Pancreas (tissue), 10 donors: ENCODE results near the gene CAMK2A. TPM values are rescaled to one million over a fixed set of nuclear protein-coding genes. Genes with fewer than 3 reads are reported as not detected.

Experiments used
- ATAC-seq, 4 donors: fragments of 200-7000 bp; cut with Tn5 transposase; one replicate each; pipeline versions ENCODE4 v1.8.0 to v1.9.1; 2020; ENCODE audit warnings: mild to moderate bottlenecking in 4 of 4, moderate library complexity in 4 of 4
- DNase-seq, 6 donors: peaks; one replicate each; pipeline ENCODE4 v3.0.0-alpha.2; 2020
- FAIRE-seq: peaks from 2 replicates; lab custom pipeline; 2012; peaks lifted over from hg19 to GRCh38; lab: Jason Lieb, UNC
- H3K27ac ChIP-seq, 4 donors: fragments of 200-600 bp; sonication (generic); 1 replicate in 3 of 4; 2 replicates in 1 of 4; pipeline versions ENCODE4 v1.5.0 to v1.8.0; 2020
- H3K27me3 ChIP-seq, 4 donors: fragments of 200-600 bp; one replicate each; pipeline ENCODE4 v1.8.0; 2021
- H3K36me3 ChIP-seq, 3 donors: fragments of 200-600 bp; sonication (generic) in 1 of 3; one replicate each; pipeline versions ENCODE4 v1.5.0 to v1.8.0; 2020 to 2021
- H3K4me1 ChIP-seq, 3 donors: fragments of 200-600 bp; one replicate each; pipeline ENCODE4 v1.8.0; 2021
- H3K4me3 ChIP-seq, 4 donors: fragments of 200-600 bp; sonication (generic) in 2 of 4; one replicate each; pipeline versions ENCODE4 v1.5.0 to v1.8.0; 2020 to 2021
- H3K9me3 ChIP-seq, 4 donors: fragments of 200-600 bp; one replicate each; pipeline ENCODE4 v1.8.0; 2021
- WGBS, 2 donors: extraction: QIAGEN DNeasy Blood & Tissue Kit; methylation state at CpG; one replicate each; pipeline ENCODE4 v1.1.7; 2013; 5-methylcytosine and 5-hydroxymethylcytosine counted together
- intact Hi-C, 3 donors: fragments of 100-400 bp; cut with DNase I; formaldehyde crosslinking; loops; one replicate each; pipeline versions ENCODE4 v1.11.1 to v1.14.2; 2022
- polyA plus RNA-seq, 2 donors: library from polyadenylated mRNA; stranded (reverse); fragments of 200-250 nt; gene quantifications; one replicate each; pipeline ENCODE4 v1.2.3, GENCODE V29; 2013
- total RNA-seq, 6 donors: library from RNA; stranded (reverse); fragmentation: NEBNext Ultra II Directional in 4 of 6; extraction: Animal tissue kit (Norgen Biotek cat#: 25700) in 4 of 6; gene quantifications; one replicate each; pipeline versions ENCODE4 v1.2.1 to v1.2.4, GENCODE V29; 2021 to 2023
- TF ChIP-seq, protein P1 (sequence below), 4 donors: fragments of 200-600 bp; sonication (generic) in 3 of 4; IDR thresholded peaks; one replicate each; pipeline versions ENCODE4 v1.5.0 to v1.8.0; 2021; ENCODE audit warnings: antibody characterized with exemption in 4 of 4
- donor health status: healthy with polysubstance abuse.
- donor health status: DM: no; HTN: no; CAD: no; lungs with moderate emphysema.
- donor health status: DM: no; HTN: no; CAD: no.
- donor health status: control.
- donor health status: control.
- donor health status: Bipolar disorder and iron deficiency.
- donor health status: DM: yes; HTN: yes; CAD: no.
- donor health status: DM: no; HTN: no; CAD: no.
- donor health status: DM: no; HTN: no; CAD: no.
- donor health status: DM: yes; HTN: yes; CAD: no.

CAMK2A gene
- total and polyA plus RNA-seq, 8 donors: 0.03 to 0.19 (median 0.08) TPM; not detected in 3

DNA sequence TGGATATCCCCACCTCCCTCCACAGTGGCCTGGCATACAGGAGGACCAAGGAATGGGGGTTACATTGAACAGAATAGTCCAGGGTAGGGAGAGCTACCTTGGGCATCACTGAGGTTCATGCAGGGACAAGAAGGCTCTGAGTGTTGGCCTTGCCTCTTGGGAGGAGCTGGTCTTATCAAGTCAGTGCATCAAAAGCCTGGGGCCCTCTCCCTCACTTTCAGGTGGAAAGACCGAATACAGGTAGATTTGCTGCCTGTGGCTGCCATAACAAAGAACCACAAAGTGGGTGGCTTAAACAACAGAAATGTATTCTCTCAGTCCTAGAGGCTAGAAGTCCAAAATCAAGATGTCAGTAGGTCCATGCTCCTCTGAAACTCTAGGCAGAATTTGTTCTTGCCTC lies 31.6 kb upstream of the CAMK2A start:
- no peaks in the 10 kb centered on the region for H3K27me3 ChIP-seq
- WGBS, 2 donors: 92 to 100% methylated on average over 1 of the region's 1 CpG
- no peak for ATAC-seq
- TF ChIP-seq, protein P1, sequence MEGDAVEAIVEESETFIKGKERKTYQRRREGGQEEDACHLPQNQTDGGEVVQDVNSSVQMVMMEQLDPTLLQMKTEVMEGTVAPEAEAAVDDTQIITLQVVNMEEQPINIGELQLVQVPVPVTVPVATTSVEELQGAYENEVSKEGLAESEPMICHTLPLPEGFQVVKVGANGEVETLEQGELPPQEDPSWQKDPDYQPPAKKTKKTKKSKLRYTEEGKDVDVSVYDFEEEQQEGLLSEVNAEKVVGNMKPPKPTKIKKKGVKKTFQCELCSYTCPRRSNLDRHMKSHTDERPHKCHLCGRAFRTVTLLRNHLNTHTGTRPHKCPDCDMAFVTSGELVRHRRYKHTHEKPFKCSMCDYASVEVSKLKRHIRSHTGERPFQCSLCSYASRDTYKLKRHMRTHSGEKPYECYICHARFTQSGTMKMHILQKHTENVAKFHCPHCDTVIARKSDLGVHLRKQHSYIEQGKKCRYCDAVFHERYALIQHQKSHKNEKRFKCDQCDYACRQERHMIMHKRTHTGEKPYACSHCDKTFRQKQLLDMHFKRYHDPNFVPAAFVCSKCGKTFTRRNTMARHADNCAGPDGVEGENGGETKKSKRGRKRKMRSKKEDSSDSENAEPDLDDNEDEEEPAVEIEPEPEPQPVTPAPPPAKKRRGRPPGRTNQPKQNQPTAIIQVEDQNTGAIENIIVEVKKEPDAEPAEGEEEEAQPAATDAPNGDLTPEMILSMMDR (IDR thresholded peaks at IDR 0.05): no peak
- H3K4me1 ChIP-seq: no peaks in the 10 kb centered on the region
- no peak overlapping the region for H3K27ac ChIP-seq
- FAIRE-seq: no peak
- H3K36me3 ChIP-seq: no peaks in the 10 kb centered on the region
- DNase-seq: no peak
- no peak overlapping the region for H3K4me3 ChIP-seq
- H3K9me3 ChIP-seq: no peaks in the 10 kb centered on the region
- intact Hi-C loops: no loop called here

DNA sequence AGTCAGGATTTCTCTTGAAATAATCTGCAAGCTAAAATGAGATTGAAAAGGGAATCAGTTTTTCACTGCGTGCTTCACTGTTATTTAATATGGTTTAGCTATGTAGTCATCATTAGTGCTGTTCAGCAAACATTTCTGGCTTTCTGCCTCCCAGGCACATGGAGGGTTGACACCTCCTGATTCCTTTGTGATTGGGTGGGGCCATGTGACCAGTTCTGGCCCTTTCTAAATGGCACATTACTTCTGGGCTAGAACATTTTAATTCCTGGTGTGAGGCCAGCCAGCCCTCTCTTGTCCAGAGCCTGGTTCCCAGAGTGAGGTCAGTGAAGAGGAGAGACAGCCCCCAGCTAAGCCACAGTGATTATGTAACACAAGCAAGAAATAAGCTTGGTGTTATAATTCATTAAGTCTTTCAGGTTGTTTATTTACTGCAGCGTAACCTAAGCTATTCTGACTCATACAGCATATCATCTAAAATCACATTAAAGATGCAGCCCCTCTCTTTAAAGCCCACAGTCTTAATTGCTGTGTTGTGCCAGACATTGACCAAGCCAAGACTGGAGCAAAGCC lies 30.6 kb upstream of the CAMK2A start:
- no peaks in the 10 kb centered on the region for H3K27me3 ChIP-seq
- H3K9me3 ChIP-seq: no peaks in the 10 kb centered on the region
- intact Hi-C loops: no loop called here
- no peak for FAIRE-seq
- peak; percentile 55 to 90 (median 76) for ATAC-seq
- no peaks in the 10 kb centered on the region for H3K36me3 ChIP-seq
- no peaks in the 10 kb centered on the region for H3K4me1 ChIP-seq
- no peak overlapping the region for H3K27ac ChIP-seq
- TF ChIP-seq, protein P1 (IDR thresholded peaks at IDR 0.05): no peak
- 54 to 62% methylated on average over 2 of the region's 2 CpGs for WGBS, 2 donors
- no peak overlapping the region for H3K4me3 ChIP-seq
- peak in 3 of 6 donors; percentile 22 to 51 (median 46) for DNase-seq

DNA sequence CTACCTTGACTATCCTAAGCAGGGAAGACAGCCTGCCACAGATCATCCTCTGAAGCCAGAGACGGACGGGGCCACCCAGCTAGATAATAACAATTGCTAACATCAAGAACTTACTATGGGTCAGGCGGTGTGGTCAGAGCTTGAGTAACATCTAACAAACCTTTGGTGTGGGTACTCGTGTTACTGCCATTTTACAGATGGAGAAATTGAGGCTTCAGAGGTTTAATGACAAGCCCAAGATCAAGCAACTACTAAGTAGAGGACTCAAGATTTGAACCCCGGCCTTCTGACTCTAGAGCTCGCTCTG lies 29.9 kb upstream of the CAMK2A start:
- TF ChIP-seq, protein P1 (IDR thresholded peaks at IDR 0.05): no peak
- Histone ChIP-seq H3K36me3 (no peaks in the 10 kb centered on the region), H3K4me1 (no peaks in the 10 kb centered on the region), H3K4me3 (no peak overlapping the region), H3K27ac (no peak overlapping the region), H3K27me3 (no peaks in the 10 kb centered on the region), H3K9me3 (no peaks in the 10 kb centered on the region)
- no peak for ATAC-seq
- no peak for FAIRE-seq
- 90 to 95% methylated on average over 6 of the region's 6 CpGs for WGBS, 2 donors
- intact Hi-C loops: no loop called here
- no peak for DNase-seq

DNA sequence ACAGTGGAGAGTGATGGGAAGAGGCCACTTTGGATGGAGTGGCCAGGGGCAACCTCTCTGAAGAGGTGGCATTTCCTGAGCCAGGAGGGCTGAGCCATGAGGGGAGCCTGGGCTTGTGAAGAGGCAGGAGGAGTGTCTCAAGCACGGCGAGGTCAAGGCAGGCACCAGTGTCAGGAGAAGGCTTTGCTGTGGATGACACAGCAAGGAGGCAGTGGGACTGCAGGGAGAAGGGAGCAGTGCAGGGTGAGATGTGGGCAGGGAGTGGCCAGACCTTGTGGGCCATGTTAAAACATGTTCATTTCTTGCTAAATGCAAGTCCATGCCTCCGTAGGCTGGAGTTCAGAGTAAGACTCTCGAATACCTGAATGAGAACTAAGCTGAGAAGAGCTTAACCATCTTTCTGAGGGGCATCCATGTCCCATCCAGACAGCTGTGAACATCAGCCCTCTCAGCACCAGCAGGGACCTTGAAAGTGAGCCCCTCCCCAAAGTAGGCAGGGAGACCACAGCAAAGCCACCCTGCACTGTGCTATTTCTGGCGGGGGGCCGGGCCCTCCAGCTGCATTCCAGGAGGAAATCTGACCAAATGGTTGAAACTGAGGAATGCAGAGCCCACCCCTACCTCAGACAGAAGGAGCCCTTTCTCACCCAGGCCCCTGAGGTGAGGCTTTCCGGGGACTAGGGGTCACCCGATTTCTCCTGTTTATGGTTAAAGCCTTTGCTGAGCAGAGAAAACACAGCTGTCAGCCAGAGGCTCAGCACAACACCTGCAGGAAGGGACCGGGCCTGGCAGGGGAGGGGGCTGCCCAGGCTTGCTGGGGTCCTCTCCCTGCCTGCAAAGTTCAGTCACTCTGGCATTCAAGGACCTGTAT lies 29.3 kb upstream of the CAMK2A start:
- H3K27ac ChIP-seq: no peak overlapping the region
- no peak for FAIRE-seq

More for the DNA sequence above, 29.3 kb upstream of the CAMK2A start:
- Histone ChIP-seq H3K9me3 (no peaks in the 10 kb centered on the region), H3K27me3 (no peaks in the 10 kb centered on the region), H3K4me3 (no peak overlapping the region), H3K36me3 (no peaks in the 10 kb centered on the region), H3K4me1 (no peaks in the 10 kb centered on the region)
- intact Hi-C loops: no loop called here
- TF ChIP-seq, protein P1 (IDR thresholded peaks at IDR 0.05): no peak
- DNase-seq: no peak
- 76 to 83% methylated on average over 9 of the region's 9 CpGs for WGBS, 2 donors
- no peak for ATAC-seq
